ENCODE results near the gene SNX22. TPM values are rescaled to one million over a fixed set of nuclear protein-coding genes. Genes with fewer than 3 reads are reported as not detected.

SNX22 gene
- total RNA-seq, 1 donor from 2014 or later = 46.2 TPM

DNA sequence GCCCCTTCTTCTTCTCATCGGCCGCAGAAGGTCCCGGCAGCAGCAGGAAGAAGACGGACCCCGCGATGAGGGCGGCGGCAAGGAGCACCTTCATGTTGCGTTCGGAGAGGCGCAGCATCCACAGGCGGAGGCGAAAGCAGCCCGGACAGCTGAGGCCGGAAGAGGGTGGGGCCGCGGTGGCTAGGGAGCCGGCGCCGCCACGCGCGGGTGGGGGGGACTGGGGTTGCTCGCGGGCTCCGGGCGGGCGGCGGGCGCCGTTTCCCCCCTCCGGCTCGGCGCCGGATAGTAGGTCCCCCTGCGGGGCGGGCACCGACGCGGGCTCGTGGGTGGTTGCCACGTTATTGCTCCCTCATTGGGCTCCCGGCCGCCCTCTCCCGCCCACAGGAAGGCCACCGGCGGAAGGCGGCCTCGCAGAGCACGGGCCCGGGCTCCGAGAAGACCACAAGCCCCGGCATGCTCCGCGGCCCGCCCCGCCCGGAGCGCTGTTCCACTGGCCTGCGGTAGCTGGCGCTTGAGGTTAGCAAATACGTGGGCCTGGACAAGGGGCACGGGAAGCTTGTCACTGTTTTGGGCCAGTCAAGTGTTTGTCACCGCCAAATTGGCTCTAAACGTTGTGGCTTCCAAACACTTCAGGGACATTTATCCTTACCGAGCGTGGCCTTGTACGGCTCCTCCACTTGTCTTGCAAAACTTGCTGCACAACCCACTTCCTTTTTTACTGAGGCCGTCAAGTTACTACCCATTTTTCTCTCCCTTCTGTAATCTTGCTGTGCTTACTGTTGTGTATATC lies 11.5 kb downstream of the SNX22 start, which contains the start of gene PPIB:
Gene PPIB, minus strand, starts transcription at position 154 of the 790 bp plus-strand sequence. Its CDS starts 36 bp downstream, at position 118.
- POLR2A ChIA-PET = interaction anchor here (0.5 to 5.2 kb wide), 27 partner anchors 12 to 1142 kb away, joined by 3 to 124 read pairs (median 5); partner anchors contain the start of genes CIAO2A, CLPX, CSNK1G1 and HERC1
- no peaks in the 10 kb centered on the region for H3K9me3 Mint-ChIP-seq
- ATAC-seq (ENCODE audit: low read depth) = peak; percentile 92

DNA sequence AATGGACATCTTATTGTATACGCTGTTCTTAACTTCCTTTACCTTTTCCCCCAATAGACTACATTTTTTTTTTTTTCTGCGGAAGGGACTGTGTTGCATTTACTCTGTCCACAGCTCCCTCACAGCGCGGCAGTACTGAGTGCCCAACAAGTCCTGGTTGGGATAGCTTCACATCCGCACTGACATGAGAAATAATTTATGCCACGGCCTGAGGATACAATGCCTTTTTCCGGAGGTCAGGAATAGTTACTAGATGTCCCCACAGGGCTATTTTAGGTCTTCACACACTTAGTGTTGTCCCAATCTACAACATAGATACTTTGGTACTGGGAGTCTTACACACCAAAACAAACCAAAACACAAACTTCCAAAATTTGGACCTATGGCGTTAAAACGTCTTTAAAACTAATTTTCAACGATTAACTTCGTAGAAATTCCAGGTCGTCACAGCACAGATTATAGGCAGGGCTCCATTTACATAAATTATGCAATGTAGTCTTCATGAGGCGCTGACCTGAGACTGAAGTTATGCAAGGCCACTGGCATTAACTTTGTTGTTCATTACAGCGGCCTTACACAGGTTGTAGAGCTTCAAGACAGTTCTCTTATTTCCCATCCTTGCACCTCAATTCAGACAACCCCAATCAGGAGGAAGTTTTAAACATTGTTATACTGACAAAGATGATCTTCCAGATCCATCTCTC lies 12.3 kb downstream of the SNX22 start:
- peaks cover 47% of the 10 kb centered on the region for H3K4me1 Mint-ChIP-seq
- POLR2A ChIA-PET = interaction anchor here (0.5 to 5.2 kb wide), 18 partner anchors 12 to 1141 kb away, joined by 3 to 124 read pairs (median 6); partner anchors contain the start of genes CIAO2A, RNU5B-1, SNX1 and SNX22
- TF ChIP-seq, protein P1, sequence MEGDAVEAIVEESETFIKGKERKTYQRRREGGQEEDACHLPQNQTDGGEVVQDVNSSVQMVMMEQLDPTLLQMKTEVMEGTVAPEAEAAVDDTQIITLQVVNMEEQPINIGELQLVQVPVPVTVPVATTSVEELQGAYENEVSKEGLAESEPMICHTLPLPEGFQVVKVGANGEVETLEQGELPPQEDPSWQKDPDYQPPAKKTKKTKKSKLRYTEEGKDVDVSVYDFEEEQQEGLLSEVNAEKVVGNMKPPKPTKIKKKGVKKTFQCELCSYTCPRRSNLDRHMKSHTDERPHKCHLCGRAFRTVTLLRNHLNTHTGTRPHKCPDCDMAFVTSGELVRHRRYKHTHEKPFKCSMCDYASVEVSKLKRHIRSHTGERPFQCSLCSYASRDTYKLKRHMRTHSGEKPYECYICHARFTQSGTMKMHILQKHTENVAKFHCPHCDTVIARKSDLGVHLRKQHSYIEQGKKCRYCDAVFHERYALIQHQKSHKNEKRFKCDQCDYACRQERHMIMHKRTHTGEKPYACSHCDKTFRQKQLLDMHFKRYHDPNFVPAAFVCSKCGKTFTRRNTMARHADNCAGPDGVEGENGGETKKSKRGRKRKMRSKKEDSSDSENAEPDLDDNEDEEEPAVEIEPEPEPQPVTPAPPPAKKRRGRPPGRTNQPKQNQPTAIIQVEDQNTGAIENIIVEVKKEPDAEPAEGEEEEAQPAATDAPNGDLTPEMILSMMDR (IDR thresholded peaks at IDR 0.05) = no peak
- H3K9me3 Mint-ChIP-seq = no peaks in the 10 kb centered on the region
- H3K27me3 Mint-ChIP-seq = no peaks in the 10 kb centered on the region
- intact Hi-C loops (cut with micrococcal nuclease) = loop anchor here (1.0 to 5.0 kb wide), 6 partner anchors 11 to 538 kb away; partner anchors contain the start of genes CSNK1G1 and TRIP4
- CTCF ChIA-PET = interaction anchor here (1.1 to 4.0 kb wide), 4 partner anchors 11 to 296 kb away, joined by 3 to 37 read pairs (median 7); partner anchors contain the start of gene SNX22
- peak overlapping the region; percentile 88 for H3K4me3 Mint-ChIP-seq
- H3K36me3 Mint-ChIP-seq (ENCODE audit: low read depth) = peaks cover 24% of the 10 kb centered on the region
- ATAC-seq (ENCODE audit: low read depth) (no peak), DNase-seq (no peak)
- peak overlapping the region; percentile 99 for H3K27ac Mint-ChIP-seq

More for the DNA sequence above, 11.5 kb downstream of the SNX22 start, which contains the start of gene PPIB:
- Mint-ChIP-seq H3K36me3 (ENCODE audit: low read depth) (peaks cover 32% of the 10 kb centered on the region), H3K4me1 (peaks cover 55% of the 10 kb centered on the region), H3K27me3 (no peaks in the 10 kb centered on the region), H3K4me3 (peak within 1 kb of the TSS; percentile 88), H3K27ac (peak within 1 kb of the TSS; percentile 99)
- CTCF ChIA-PET = interaction anchor here (1.1 to 4.0 kb wide), 4 partner anchors 10 to 296 kb away, joined by 3 to 37 read pairs (median 7); partner anchors contain the start of gene SNX22
- peak; percentile 91 for DNase-seq
- TF ChIP-seq, protein P1 (IDR thresholded peaks at IDR 0.05) = no peak
- intact Hi-C loops (cut with micrococcal nuclease) = loop anchor here (1.0 to 5.0 kb wide), 6 partner anchors 10 to 539 kb away; partner anchors contain the start of genes CSNK1G1 and TRIP4

DNA sequence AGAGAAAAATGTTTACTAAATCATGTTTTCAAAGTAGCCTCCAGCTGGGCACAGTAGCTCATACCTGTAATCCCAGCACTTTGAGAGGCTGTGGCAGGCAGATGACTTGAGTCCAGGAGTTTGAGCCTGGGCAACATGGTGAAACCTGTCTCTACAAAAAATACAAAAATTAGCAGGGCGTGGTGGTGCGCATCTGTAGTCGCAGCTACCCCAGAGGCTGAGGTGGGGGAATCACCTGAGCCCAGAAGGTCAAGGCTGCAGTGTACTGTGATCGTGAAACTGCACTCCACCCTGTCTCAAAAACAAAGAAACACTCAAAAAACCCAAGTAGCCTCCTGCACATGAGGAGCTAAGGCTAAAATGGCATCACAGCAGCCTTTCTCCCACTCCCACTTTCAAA lies 12.9 kb downstream of the SNX22 start:
- DNase-seq = no peak
- CTCF ChIA-PET = interaction anchor here (4.0 kb wide), 1 partner anchor 11 kb away, joined by 37 read pairs; the partner anchor contains the start of gene SNX22
- Mint-ChIP-seq H3K36me3 (ENCODE audit: low read depth) (peaks cover 18% of the 10 kb centered on the region), H3K27ac (peak overlapping the region; percentile 99), H3K4me1 (peaks cover 44% of the 10 kb centered on the region), H3K9me3 (no peaks in the 10 kb centered on the region), H3K4me3 (peak overlapping the region; percentile 53), H3K27me3 (no peaks in the 10 kb centered on the region)
- intact Hi-C loops (cut with micrococcal nuclease) = loop anchor here (5.0 kb wide), 1 partner anchor 538 kb away; no protein-coding TSS in a partner anchor
- no peak for ATAC-seq (ENCODE audit: low read depth)
- POLR2A ChIA-PET = interaction anchor here (1.4 to 5.2 kb wide), 5 partner anchors 13 to 564 kb away, joined by 3 to 124 read pairs (median 31); partner anchors contain the start of genes CIAO2A, SNX22 and TRIP4
- TF ChIP-seq, protein P1 (IDR thresholded peaks at IDR 0.05) = no peak

DNA sequence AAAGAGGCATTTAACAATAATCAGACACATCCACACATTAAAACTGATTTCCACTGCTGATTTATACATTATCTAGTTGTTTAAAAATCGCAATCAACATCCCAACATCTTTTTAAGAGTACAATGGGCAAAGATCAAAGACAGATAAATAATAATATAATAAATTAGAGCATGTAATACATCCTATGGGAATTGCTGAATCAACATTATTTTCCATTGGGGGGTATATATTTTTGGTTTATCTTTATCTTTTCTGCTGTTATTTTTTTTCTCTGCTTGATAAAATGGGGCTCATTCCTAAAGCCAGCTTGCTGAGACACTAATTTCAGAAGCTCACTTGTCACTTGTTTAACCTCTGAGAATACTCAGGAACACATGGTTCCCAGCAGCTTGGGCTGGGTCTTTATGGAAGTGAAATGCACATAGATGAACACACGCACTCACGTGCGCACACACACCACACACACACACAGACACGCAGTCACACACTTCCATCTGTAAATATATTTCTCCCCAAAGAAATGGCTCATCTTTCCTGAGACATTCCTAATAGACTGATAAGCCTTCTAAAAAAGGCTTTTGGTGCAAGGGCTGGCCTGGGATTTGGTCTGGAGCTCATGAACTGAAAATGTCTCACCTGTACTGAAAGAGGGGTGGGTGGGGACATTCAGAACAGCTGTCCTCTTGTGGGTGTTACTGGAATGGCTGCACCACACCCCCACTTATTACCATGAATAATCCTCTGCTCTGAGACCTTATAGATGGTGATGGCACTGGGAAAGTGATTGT lies 14.8 kb downstream of the SNX22 start:
- peaks cover 22% of the 10 kb centered on the region for H3K36me3 Mint-ChIP-seq (ENCODE audit: low read depth)
- no peak for DNase-seq
- H3K27ac Mint-ChIP-seq = no peak overlapping the region
- ChIA-PET CTCF (interaction anchor here (2.0 kb wide), 1 partner anchor 13 kb away, joined by 5 read pairs; no protein-coding TSS in a partner anchor), POLR2A (no interaction called here)
- H3K4me3 Mint-ChIP-seq = no peak overlapping the region
- TF ChIP-seq, protein P1 (IDR thresholded peaks at IDR 0.05) = no peak
- no peak for ATAC-seq (ENCODE audit: low read depth)
- H3K27me3 Mint-ChIP-seq = no peaks in the 10 kb centered on the region
- peaks cover 35% of the 10 kb centered on the region for H3K4me1 Mint-ChIP-seq
- H3K9me3 Mint-ChIP-seq = no peaks in the 10 kb centered on the region
- intact Hi-C loops (cut with micrococcal nuclease) = no loop called here
